Hepatocyte (in vitro differentiated cells): ENCODE data around the gene CLEC2A. TPM values are rescaled to one million over a fixed set of nuclear protein-coding genes. Genes with fewer than 3 reads are reported as not detected.

Experiments used
- DNase-seq: peaks from one replicate; pipeline ENCODE4 v3.0.0-alpha.2; 2016; ENCODE audit warnings: low spot score
- H2AFZ ChIP-seq: fragments of 200-600 bp; sonication (generic); 2 replicates; pipeline ENCODE4 v1.6.0; 2016; ENCODE audit warnings: antibody characterized with exemption, mild to moderate bottlenecking
- H3K27ac ChIP-seq: fragments of 200-600 bp; sonication (generic); 2 replicates; pipeline ENCODE4 v1.5.1; 2016; ENCODE audit warnings: mild to moderate bottlenecking
- H3K27me3 ChIP-seq: fragments of 200-600 bp; sonication (generic); 2 replicates; pipeline ENCODE4 v1.6.1; 2016
- H3K36me3 ChIP-seq: fragments of 200-600 bp; sonication (generic); replicated peaks from 2 replicates; pipeline ENCODE4 v1.5.1; 2016; ENCODE audit warnings: low read depth; ENCODE audit not compliant: insufficient read depth
- H3K4me1 ChIP-seq: fragments of 200-600 bp; sonication (generic); 2 replicates; pipeline ENCODE4 v1.5.1; 2016; ENCODE audit warnings: mild to moderate bottlenecking, moderate library complexity; ENCODE audit not compliant: insufficient read depth
- H3K4me2 ChIP-seq: fragments of 200-600 bp; sonication (generic); 2 replicates; pipeline ENCODE4 v1.6.0; 2016
- H3K4me3 ChIP-seq: fragments of 200-600 bp; sonication (generic); 2 replicates; pipeline ENCODE4 v1.5.1; 2016; ENCODE audit warnings: mild to moderate bottlenecking
- H3K79me2 ChIP-seq: fragments of 200-600 bp; sonication (generic); 2 replicates; pipeline ENCODE4 v1.6.0; 2017; ENCODE audit warnings: mild to moderate bottlenecking
- H3K9me2 ChIP-seq: fragments of 200-600 bp; sonication (generic); replicated peaks from 2 replicates; pipeline ENCODE4 v1.6.0; 2017; ENCODE audit warnings: mild to moderate bottlenecking; ENCODE audit not compliant: insufficient read depth
- H3K9me3 ChIP-seq: fragments of 200-600 bp; sonication (generic); 2 replicates; pipeline ENCODE4 v1.5.1; 2016; ENCODE audit warnings: low read depth, mild to moderate bottlenecking
- H4K20me1 ChIP-seq: fragments of 200-600 bp; sonication (generic); 2 replicates; pipeline ENCODE4 v1.6.0; 2016; ENCODE audit warnings: mild to moderate bottlenecking; ENCODE audit not compliant: insufficient read depth, poor library complexity, severe bottlenecking
- CTCF ChIP-seq: fragments of 200-600 bp; sonication (generic); IDR thresholded peaks from 2 replicates; pipeline ENCODE4 v1.5.1; 2016; ENCODE audit warnings: antibody characterized with exemption, mild to moderate bottlenecking; ENCODE audit not compliant: poor library complexity
- EZH2 ChIP-seq: fragments of 200-600 bp; sonication (generic); IDR thresholded peaks from 2 replicates; pipeline ENCODE4 v1.6.1; 2016; ENCODE audit warnings: antibody characterized with exemption, mild to moderate bottlenecking, borderline replicate concordance
- EZH2phosphoT487 ChIP-seq: fragments of 200-600 bp; sonication (generic); IDR thresholded peaks from one replicate; pipeline ENCODE4 v1.6.1; 2018; ENCODE audit warnings: antibody characterized with exemption, mild to moderate bottlenecking, low read depth, moderate library complexity; ENCODE audit not compliant: unreplicated experiment, severe bottlenecking
- WGBS: methylation state at CpG from one replicate; pipeline ENCODE4 v1.1.6; 2016; ENCODE audit warnings: low lambda C conversion rate; ENCODE audit errors: missing lambda C conversion rate; 5-methylcytosine and 5-hydroxymethylcytosine counted together
- polyA plus RNA-seq: library from polyadenylated mRNA; unstranded; fragments of >200 nt; fragmentation: Nextera tagmentation; extraction: Ambion mirVana; gene quantifications from 2 replicates; pipeline ENCODE4 v1.2.1, GENCODE V29; 2016
- total RNA-seq: library from RNA; depleted of rRNA; stranded (reverse); fragments of >200 nt; gene quantifications from 2 replicates; pipeline ENCODE4 v1.2.3, GENCODE V29; 2014

CLEC2A gene
- total and polyA plus RNA-seq, 2 experiments from 2014 or later = not detected

- H3K79me2 ChIP-seq = no peaks in the 10 kb centered on the region
- TF ChIP-seq CTCF (no peak), EZH2phosphoT487 (no peak), EZH2 (no peak)
- no peak for DNase-seq
Measured at GRCh38 chr12:9941838-9942237, 9.7 kb upstream of the CLEC2A start.

GRCh38 chr12:9940375-9940774 lies 8.2 kb upstream of the CLEC2A start:
- Histone ChIP-seq H4K20me1 (no peaks in the 10 kb centered on the region), H3K27me3 (no peaks in the 10 kb centered on the region), H3K9me2 (no peaks in the 10 kb centered on the region), H3K9me3 (no peaks in the 10 kb centered on the region), H2AFZ (no peak overlapping the region), H3K27ac (no peak overlapping the region), H3K4me3 (no peak overlapping the region), H3K36me3 (no peaks in the 10 kb centered on the region), H3K79me2 (no peaks in the 10 kb centered on the region), H3K4me1 (no peaks in the 10 kb centered on the region), H3K4me2 (no peak overlapping the region)
- WGBS = 24% methylated on average over 2 of the region's 2 CpGs
- peak; percentile 15 for DNase-seq
- TF ChIP-seq EZH2phosphoT487 (no peak), CTCF (peak; percentile 52)

More at GRCh38 chr12:9941838-9942237, 9.7 kb upstream of the CLEC2A start:
- H3K9me2 ChIP-seq = no peaks in the 10 kb centered on the region
- no peaks in the 10 kb centered on the region for H3K27me3 ChIP-seq
- H3K36me3 ChIP-seq = no peaks in the 10 kb centered on the region
- no peaks in the 10 kb centered on the region for H3K4me1 ChIP-seq
- H3K4me3 ChIP-seq = no peak overlapping the region
- no peak overlapping the region for H3K27ac ChIP-seq
- no peak overlapping the region for H3K4me2 ChIP-seq
- H2AFZ ChIP-seq = no peak overlapping the region
- H4K20me1 ChIP-seq = no peaks in the 10 kb centered on the region
- 97% methylated on average over 1 of the region's 1 CpG for WGBS
- no peaks in the 10 kb centered on the region for H3K9me3 ChIP-seq

GRCh38 chr12:9936591-9936990 lies 4.4 kb upstream of the CLEC2A start:
- Histone ChIP-seq H3K4me1 (no peaks in the 10 kb centered on the region), H3K27me3 (no peaks in the 10 kb centered on the region), H3K79me2 (no peaks in the 10 kb centered on the region), H3K4me2 (no peak overlapping the region), H3K36me3 (no peaks in the 10 kb centered on the region), H3K27ac (no peak overlapping the region), H2AFZ (no peak overlapping the region), H3K9me2 (no peaks in the 10 kb centered on the region), H3K9me3 (no peaks in the 10 kb centered on the region), H3K4me3 (no peak overlapping the region), H4K20me1 (no peaks in the 10 kb centered on the region)
- WGBS = 78% methylated on average over 10 of the region's 10 CpGs
- no peak for DNase-seq
- TF ChIP-seq EZH2 (no peak), CTCF (no peak), EZH2phosphoT487 (no peak)

GRCh38 chr12:9935026-9935425 lies 2.9 kb upstream of the CLEC2A start:
- H3K9me3 ChIP-seq = no peaks in the 10 kb centered on the region
- no peaks in the 10 kb centered on the region for H3K9me2 ChIP-seq
- H3K27me3 ChIP-seq = no peaks in the 10 kb centered on the region
- H3K4me2 ChIP-seq = no peak overlapping the region
- no peak overlapping the region for H2AFZ ChIP-seq
- no peak for DNase-seq
- no peak overlapping the region for H3K4me3 ChIP-seq
- H3K36me3 ChIP-seq = no peaks in the 10 kb centered on the region
- TF ChIP-seq CTCF = no peak
- TF ChIP-seq EZH2 = no peak
- no peak for TF ChIP-seq EZH2phosphoT487
- WGBS = 92% methylated on average over 2 of the region's 2 CpGs
- H3K79me2 ChIP-seq = no peaks in the 10 kb centered on the region
- H3K27ac ChIP-seq = no peak overlapping the region
- no peaks in the 10 kb centered on the region for H3K4me1 ChIP-seq
- H4K20me1 ChIP-seq = no peaks in the 10 kb centered on the region
